HG03159 (cell line): ENCODE results near the gene CUEDC1.

Source experiments
- ATAC-seq: cut with Tn5 transposase; IDR thresholded peaks from one replicate; pipeline ENCODE4 v1.9.1; 2021; ENCODE audit warnings: mild to moderate bottlenecking, moderate library complexity; ENCODE audit not compliant: unreplicated experiment

Gene CUEDC1

DNA sequence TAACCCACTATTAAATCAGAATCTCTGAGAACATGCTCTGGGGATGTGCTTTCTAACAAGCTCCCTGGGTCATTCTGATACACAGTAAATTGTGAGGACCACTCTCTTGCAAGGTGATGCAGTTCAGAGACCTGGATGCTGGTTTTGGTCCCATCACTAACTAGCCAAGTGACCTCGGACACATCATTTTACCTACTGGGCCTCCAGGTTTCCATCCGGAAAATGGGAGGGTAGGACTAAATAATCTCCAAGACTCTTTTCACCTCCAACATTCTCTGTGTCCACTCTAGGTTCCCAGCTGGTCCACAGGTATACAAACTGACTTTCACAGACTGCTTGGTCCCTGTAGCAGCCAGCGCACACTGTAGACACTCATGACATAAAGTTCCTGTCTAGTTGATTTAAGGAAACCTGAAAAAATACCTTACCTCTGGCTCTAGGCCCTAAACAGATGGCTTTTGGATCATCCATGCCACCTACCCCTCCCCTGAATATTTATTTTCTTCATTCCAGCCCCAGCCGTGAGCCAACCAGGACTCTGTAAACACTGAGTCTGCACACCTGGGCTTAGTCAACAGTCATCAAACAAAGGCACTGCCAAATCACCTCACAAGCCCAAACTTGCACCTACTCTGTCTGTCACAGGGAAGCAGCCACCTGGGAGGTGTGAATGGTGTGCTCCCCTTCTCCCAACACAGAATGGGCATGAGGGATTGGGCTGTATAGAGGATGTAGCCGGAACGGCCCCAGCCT is 54.0 kb downstream of the CUEDC1 start:
- ATAC-seq: no peak

DNA sequence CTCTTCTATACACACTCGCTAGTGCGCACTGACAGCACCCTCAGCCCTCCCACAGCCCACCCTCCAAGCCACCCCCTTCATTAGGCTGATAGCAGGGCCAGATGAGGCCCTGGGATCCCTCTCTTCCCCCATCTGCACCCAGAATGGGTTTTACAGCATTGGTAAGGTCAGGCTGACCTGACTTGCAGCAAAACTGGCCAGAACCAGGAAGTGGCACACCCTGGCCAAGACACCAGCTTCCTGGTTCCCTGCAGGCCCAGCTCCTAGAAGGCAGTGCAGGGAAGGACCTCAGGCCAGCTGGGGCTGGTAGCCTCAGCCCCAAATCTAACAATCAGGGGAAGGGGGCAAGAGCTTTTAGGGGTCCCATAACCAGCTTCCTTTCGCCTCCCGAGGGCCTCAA is 55.4 kb downstream of the CUEDC1 start:
- no peak for ATAC-seq

DNA sequence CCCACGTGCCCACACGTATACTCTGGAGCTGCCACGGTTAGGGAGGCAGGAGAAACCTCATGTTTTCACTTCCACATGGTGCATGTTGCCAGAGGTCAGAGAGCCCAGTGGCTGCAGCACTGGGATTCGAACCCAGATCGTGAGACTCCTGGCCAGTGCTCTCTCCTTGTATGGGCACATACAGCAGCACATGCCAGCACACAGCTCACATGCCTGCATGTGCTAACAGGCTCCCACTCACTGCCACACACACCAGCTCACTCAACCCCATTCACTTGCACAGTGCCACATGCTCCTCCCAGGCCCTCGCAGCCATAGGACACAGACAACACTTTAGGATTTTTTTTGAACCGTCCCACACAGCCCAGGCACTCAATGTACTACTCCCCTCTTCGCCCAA is 55.8 kb downstream of the CUEDC1 start:
- no peak for ATAC-seq

DNA sequence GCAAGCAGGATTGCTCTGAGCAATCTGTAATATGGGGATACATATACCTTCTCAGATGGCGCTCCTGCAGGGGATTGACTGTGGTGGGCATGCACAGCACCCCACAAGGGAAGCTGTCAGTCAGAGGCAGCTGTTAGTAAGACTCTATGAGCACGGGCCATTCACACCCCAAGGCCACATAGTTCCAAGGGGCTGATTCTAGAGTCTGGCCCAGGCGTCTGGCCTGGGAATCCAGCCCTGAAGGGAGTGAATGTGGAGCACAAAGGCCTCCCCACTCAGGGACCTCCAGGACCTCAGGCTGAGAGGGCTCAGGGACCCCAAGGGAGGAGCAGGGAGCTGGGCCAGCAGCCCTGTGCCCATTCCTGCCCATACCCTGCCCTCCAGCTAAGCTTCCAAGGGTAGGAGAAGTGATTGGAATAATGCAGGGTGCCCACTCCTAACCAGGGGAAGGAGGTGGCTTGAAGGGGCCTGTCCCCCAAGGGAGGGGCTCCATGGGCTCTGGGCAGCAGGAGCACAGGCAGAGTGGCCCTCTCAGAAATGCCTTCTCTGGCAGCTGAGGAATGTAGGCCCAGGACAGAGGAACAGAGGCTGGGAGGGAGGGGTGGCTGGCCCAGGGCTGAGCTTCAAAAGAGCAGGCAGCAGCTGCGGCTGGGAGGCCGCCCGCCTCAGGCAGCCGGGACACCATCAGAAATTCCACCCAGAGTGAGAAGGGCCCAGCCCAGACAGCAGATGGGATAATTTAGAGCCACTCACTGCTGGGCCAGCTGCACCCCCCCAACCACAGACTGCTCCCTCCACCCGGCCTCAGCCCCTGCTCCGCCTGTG is 56.5 kb downstream of the CUEDC1 start:
- ATAC-seq: no peak

DNA sequence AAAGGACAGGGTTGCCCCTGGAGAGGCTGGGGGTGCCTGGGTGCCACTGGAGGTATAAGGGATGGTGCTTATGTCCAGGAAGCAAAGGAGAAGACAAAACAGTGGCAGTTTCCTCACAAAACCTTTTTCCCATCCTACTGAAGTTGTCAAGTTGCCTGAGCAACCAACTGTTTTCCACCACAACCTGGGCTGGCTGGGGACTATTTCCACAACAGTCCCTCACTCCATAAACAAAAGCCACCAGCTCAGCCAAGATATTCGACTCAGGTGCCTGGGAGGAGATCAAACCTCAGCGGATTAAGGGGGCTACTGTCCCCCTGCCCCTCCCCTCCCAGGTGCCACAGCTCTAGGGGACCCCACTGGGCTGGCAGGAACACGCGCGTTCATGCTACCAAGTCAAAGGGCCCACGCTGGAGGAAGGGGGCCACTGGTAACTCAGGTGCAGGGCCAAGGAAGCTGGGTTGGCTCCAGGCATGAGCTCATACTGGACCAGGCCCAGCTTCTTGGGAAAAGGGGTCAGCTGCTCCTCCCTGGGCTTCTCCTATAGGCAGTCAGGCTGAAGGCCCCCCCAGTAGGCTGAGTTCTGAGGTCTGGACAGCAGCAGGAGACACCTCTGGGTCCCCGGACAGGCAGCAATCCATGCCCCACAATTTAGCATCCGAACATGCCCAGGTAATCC is 59.7 kb downstream of the CUEDC1 start:
- no peak for ATAC-seq

DNA sequence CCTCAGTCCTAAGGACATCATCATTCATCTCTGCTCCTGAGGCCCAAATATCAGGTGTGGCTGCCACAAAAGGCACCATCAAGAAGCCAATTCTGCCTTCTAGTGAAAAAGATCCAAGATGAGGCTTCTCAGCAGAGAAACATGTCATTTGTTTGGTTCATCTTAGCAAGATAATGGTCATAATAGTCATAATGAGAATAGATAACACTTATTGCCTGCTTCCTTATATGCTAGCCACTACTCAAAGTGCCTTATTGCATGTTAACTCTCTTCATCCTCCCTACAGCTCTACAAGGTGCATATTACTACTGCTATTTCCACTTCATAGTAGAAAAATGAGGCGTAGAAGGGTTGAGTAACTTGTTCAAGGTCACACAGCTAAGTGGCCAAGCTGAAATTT is 60.4 kb downstream of the CUEDC1 start:
- no peak for ATAC-seq

DNA sequence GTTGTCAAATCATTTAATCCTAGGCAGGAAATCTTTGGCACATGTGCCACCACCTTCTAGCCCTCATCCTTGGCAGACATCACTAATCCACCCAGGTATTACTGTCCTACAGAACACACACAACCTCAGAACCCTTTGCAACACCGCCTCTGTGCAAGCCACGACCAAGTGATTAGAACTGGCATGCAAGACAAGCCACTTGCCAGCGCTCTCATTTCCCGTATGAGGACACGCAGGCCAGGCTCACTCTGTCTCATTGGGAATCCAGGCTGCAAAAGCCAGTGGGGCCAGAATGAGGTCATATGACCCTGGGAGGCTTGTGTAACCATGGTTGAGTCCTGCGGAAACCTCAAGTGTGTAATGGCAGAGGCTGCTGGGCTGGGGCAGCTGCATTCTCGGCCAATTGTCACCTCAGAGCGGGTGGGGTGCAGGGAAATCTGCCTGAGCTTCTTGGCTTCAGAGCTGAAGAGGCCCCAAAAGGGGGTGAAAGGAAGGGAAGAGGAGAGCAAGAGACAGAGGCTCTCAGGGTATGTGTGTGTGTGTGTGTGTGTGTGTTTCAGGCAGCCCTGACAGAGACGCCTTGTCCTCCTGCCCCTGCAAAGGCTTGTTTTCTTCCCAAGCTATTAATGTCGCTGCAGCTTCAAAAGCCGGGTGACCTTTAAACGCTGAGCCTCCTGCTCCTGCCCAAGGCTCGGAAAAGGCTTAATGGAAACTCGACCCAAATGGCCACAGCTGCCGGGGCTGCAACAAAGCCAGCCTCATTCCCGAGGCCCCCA is 62.2 kb downstream of the CUEDC1 start:
- ATAC-seq: no peak

DNA sequence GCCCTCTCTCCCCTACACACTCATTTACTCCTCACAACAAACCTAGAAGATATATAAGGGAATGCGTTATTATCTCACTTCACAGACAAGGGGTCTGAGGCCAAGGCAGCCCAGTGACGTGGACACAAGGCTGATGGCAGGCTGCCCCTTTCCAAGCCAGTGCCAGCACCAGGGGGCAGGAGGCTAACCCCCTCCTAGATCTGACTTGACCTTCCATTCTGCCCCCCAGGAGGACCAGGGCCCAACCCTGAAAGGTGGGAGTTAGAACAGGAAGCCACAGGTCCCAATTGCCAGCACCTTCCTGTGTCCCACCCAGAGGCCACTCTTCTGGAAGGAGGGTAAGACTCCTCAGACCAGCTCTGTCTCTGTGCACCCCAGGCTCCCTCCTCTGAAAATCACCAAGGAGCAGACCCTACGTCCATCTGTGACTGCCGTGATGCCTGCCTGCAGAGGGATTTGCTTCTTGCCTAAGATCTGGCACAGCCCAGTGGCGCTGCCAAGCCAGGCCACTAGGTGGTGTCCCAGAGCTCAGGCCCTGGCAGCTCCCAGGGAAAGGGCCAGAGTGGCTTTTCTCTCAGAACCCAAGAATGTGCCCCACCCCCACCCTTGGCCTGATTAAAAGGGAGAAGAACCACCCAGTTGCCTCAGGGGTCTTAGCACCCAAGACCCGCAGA is 62.9 kb downstream of the CUEDC1 start:
- no peak for ATAC-seq

DNA sequence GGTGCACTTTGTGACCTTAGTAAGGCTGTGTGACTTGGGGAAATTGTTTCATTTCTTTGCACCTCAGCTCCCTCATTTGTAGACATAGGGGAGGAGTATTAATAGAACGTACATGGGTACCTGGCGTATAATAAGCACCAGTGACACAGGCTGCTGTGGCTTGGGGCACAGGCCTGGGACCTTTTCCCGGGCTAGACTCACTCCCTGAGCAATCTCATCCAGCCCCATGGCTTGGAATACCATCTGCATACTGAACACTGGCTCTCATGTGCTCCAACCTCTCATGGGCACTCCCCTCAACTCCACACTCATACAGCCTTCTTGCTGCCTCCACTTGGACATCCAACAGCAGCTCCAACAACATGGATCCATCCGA is 64.4 kb downstream of the CUEDC1 start:
- no peak for ATAC-seq

DNA sequence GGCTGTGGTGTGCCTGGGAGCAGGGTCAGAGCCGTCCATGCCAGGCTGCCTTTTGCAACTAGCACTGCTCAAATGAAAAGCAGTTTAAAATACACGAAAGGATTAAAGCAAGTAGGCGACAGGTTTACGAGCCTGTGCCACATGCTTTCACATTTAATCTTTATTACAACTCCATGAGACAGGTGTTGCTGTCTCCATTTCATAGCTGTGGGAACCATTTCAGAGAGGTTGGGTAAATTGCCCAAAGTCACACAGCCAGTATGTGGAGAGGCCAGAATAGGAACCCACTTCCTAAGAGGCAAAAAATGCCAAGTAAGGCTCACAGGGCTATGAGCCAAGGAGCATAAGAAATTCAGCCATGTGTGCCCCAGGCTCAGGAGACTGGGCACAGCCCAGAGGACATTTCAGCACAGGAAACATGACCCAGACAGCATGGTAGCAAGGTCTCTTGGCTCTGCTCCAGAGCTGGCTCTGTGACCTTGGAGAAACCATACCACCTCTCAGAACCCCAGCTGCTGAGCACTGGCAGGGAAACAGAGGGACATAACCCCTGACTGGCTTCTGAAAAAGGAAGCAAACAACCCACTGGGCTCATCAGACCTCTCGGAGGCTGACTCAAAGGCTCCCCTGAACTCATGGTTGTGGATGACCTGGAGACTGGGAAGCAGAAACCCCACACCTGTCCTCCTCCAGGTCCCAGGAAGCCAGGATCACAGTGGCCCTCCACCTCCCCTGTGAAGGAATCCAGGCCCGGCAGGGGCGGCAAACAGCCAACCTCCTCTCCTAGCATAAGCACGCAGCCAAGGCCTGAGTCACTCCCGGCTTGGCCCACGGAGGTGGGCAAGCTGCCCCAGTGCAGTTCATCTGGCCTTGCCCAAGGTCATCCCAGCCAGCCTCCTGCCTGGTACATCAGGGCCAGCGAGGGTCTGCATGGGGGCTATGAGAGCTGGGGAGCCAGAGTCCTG is 65.0 kb downstream of the CUEDC1 start:
- ATAC-seq: no peak

DNA sequence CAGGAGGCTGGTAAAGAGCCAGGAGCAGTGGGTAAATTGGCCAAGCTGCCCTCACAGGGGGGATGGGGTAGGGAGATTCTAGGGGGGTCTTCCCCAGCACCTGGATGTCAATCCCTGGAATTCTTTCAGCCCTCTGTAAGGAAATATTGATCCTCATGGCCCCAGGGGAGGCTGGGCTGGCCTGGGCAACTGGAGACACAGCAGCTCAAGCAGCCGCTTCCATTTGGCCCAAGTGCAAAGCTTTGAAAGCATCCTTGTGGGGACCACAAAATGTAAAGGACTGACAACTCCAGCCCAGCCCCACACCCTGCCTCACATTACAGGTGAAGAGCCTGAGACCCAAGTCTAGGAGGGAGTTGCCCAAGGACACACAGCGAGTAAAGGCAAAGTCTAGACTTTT is 66.0 kb downstream of the CUEDC1 start:
- ATAC-seq: no peak

DNA sequence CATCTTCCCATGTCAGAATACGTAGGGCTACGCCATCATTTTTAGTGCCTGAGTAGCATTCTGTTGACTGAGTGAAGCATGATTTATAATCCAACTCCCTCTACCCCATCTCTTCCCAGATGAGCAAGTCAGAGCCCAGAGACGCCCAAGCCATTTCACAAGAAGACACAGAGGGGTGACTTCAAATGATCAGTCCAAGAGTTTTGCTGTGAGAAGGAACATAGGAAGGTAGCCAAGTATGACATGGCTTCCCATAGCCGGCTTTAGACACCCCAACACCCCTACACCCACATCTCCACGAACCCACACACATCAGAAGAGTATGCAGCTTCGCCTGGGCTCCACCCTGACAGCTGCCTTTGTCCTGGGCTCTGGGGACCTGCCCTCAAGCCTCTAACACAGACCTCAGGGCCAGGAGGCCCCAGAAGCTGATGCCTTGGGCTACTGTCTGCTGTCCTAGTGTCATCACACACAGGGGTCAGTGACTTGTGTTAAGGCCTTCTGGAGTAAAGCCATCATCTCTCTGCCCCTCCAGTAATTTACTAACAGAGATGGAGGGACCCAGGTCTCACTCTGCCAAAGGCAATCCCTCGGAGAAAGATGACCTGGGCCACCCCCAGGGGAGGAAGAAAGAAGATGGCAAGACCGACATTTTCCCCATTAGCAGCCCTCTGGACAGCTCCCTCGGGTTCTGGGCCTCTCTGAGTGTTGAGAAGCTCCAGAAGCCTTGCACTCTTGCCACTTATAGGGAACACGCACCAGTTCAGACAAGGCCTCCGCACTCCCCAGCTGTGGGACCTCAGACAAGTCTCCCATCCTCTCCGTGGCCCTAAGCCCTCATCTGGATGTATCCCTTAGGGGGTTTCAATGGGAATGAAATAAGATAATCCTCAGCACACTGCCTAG is 66.6 kb downstream of the CUEDC1 start:
- no peak for ATAC-seq

DNA sequence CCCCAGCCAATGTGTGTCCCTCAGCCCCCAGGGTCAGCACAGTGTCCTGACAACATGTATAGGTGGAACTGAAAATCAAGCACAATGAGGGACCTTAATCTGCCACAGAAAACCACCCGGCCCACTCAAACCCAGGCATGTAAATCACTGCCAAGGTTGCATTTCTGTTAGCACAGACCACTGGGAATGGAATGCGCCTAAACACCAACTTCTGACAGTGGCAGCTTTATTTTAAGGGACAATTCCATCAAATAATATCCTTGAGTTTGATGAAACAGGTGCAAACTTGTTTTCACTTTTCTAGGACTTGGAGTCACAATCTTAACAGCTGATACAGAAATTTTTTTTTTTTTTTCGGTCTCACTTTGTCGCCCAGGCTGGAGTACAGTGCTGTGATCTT is 68.1 kb downstream of the CUEDC1 start:
- no peak for ATAC-seq

DNA sequence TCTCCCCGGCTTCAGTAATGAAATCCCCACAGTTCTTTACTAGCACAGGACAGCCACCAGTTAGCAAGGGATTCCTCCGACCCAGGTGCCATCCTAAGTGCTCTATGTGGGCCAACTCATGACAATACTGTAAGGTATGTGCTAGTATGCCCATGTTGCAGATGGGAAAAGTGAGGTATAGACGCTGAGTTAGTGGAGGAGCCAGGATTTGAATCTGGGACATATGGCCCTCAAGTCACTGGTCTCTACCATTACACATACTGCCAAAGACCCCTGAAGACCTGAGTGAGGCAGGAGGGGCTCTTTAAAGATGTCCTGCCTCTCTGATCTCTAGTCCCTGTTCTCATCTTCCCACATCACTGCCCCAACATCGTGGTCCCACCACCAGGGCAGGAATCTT is 69.2 kb downstream of the CUEDC1 start:
- no peak for ATAC-seq

DNA sequence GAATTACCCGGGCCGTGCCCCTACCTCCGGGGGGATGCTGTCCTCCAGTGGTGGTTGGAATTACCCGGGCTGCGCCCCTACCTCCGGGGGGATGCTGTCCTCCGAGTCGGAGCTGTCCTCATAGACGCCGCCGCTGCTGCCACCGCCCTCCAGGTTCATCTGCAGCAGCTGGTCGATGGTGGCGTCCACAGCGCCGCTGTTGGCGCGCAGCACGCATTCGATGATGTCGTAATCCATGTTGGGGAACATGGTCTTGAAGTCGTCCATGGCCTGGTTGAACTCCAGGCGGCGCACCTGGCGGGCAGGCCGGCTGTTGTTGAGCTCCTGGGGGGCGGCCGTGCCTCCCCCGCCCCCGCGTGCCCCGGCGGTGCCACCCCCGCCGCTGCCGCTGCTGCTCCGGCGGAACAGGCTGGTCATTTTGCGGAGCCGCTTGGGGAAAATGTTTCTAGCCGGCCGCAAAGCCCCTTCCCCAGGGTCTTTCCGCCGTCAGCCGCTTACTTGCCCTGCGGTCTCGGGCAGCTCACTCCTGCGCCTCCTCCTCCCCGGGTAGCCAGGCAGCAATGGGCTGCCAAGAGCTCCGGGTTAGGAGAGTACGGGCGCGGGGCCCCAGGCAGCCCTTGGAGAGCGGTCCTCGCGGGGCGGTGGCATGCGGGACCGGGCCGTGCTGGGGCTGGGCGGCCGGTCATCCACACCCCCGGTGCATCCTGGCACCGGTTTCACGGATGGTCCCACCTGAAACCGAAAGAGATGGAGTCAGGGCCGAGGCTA is 69.9 kb downstream of the CUEDC1 start:
- no peak for ATAC-seq

DNA sequence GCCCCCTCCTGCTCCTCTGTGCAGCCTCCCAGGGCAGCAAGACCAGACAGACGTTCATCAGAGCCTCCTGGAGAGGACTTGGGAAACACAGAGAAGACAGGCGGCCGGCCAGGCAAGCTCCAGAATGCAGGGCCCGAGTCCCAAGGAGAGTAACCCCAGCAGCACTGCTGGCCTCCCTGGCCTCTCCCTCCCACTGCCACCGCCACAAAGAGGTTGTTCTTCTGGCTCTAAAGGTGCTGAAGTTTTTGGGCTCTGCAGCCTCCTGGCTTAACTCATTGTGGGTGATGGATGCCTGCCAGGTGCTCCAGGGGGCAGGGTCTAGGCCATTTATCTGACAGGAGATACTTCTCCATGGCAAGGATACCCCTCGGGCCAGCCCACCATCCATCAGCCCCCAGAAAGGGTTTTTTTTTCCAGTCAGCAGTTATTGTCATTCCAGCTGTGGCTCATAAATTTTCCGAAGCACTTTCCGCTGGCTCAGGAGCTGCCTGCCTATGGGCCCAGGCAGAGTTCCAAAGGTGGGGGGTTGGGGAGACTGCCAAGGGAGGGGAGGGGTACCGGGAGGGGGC is 73.3 kb downstream of the CUEDC1 start:
- no peak for ATAC-seq

DNA sequence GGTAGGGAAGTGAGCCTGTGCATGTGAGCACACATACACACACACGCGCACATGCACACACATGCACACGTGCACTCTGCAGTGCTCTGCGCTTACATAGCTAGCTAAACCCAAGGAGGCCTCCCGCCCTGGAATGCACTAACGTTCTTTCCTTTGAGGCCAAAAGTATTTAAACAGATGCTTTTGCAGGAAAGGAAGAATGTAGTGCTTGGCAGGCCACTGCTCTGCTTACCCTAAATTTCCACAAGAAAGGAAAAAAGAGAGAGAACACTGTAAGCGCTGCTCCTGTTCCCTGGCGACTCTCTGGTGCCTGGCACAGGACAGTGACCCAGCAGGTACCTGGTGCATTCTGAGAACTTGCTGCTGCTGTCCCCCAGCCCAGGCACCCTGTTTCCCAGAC is 74.1 kb downstream of the CUEDC1 start:
- ATAC-seq: no peak
